Peyer's patch (tissue), 4 donors: ENCODE measurements around the gene EIF2B5. TPM values are rescaled to one million over a fixed set of nuclear protein-coding genes. Genes with fewer than 3 reads are reported as not detected.

Source experiments
- DNase-seq, 3 donors: peaks; one replicate each; pipeline ENCODE4 v3.0.0-alpha.2; 2017 to 2019
- H3K27ac ChIP-seq, 4 donors: fragments of 200-600 bp; sonication (generic); one replicate each; pipeline ENCODE4 v1.5.1; 2016 to 2019
- H3K27me3 ChIP-seq, 2 donors: fragments of 200-600 bp; sonication (generic); one replicate each; pipeline ENCODE4 v1.5.1; 2019
- H3K36me3 ChIP-seq, 3 donors: fragments of 200-600 bp; sonication (generic); one replicate each; pipeline ENCODE4 v1.5.1; 2016 to 2019
- H3K4me1 ChIP-seq, 4 donors: fragments of 200-600 bp; sonication (generic); one replicate each; pipeline ENCODE4 v1.5.1; 2016 to 2019
- H3K4me3 ChIP-seq, 4 donors: fragments of 200-600 bp; sonication (generic); 1 replicate in 3 of 4; 2 replicates in 1 of 4; pipeline ENCODE4 v1.5.1; 2016 to 2019; ENCODE audit warnings: mild to moderate bottlenecking in 1 of 4
- H3K9me3 ChIP-seq, 4 donors: fragments of 200-600 bp; sonication (generic); one replicate each; pipeline ENCODE4 v1.5.1; 2016 to 2019; ENCODE audit warnings: mild to moderate bottlenecking in 1 of 4
- CTCF ChIP-seq, 6 experiments: fragments of 450-650 bp in 4 of 6; fragments of 200-600 bp in 2 of 6; sonication (generic) in 1 of 6; IDR thresholded peaks; one replicate each; pipeline ENCODE4 v1.5.1; 2017 to 2019; ENCODE audit warnings: antibody characterized with exemption in 6 of 6, mild to moderate bottlenecking in 3 of 6, moderate library complexity in 1 of 6
- POLR2A ChIP-seq, 2 donors: fragments of 450-650 bp; IDR thresholded peaks; one replicate each; pipeline ENCODE4 v1.5.1; 2017; ENCODE audit warnings: antibody characterized with exemption in 2 of 2, mild to moderate bottlenecking in 2 of 2, moderate library complexity in 2 of 2
- total RNA-seq, 4 donors: library from RNA; depleted of rRNA; stranded (reverse); fragments of >200 nt; gene quantifications; one replicate each; pipeline ENCODE4 v1.1.0, GENCODE V29; 2016

The EIF2B5 gene
- total RNA-seq, 4 donors from 2014 or later, result 24.7 to 67.7 (median 41.6) TPM

- peak in 1 of 3 donors; percentile 39 for DNase-seq
- no peaks in the 10 kb centered on the region for H3K9me3 ChIP-seq
- peaks cover 0 to 25% (median 5%) of the 10 kb centered on the region in 4 donors for H3K4me1 ChIP-seq
- H3K27ac ChIP-seq, result no peak overlapping the region
- H3K36me3 ChIP-seq, result peaks cover 0 to 82% (median 0%) of the 10 kb centered on the region in 3 donors
- TF ChIP-seq CTCF (IDR thresholded peaks at IDR 0.05) (no peak), POLR2A (IDR thresholded peaks at IDR 0.05) (no peak)
- H3K4me3 ChIP-seq, result no peak overlapping the region
- no peaks in the 10 kb centered on the region for H3K27me3 ChIP-seq
Measured at GRCh38 chr3:184140436-184140835, 5.3 kb downstream of the EIF2B5 start.

- TF ChIP-seq POLR2A (IDR thresholded peaks at IDR 0.05) (no peak), CTCF (IDR thresholded peaks at IDR 0.05) (no peak)
- H3K4me3 ChIP-seq, result no peak overlapping the region
- H3K9me3 ChIP-seq, result no peaks in the 10 kb centered on the region
- no peaks in the 10 kb centered on the region for H3K27me3 ChIP-seq
- H3K27ac ChIP-seq, result no peak overlapping the region
- H3K36me3 ChIP-seq, result peaks cover 0 to 90% (median 0%) of the 10 kb centered on the region in 3 donors
- peaks cover 0 to 20% (median 0%) of the 10 kb centered on the region in 4 donors for H3K4me1 ChIP-seq
- peak in 1 of 3 donors; percentile 14 for DNase-seq
Measured at GRCh38 chr3:184142199-184142598, 7.0 kb downstream of the EIF2B5 start.

- Histone ChIP-seq H3K27ac (no peak overlapping the region), H3K4me1 (peaks cover 0 to 17% (median 0%) of the 10 kb centered on the region in 4 donors), H3K4me3 (no peak overlapping the region), H3K9me3 (no peaks in the 10 kb centered on the region), H3K27me3 (no peaks in the 10 kb centered on the region), H3K36me3 (peaks cover 0 to 80% (median 0%) of the 10 kb centered on the region in 3 donors)
- DNase-seq, result peak in 1 of 3 donors; percentile 9
- TF ChIP-seq POLR2A (IDR thresholded peaks at IDR 0.05), result no peak
Measured at GRCh38 chr3:184143327-184143726, 8.2 kb downstream of the EIF2B5 start.

GRCh38 chr3:184144505-184144904, 9.3 kb downstream of the EIF2B5 start:
- H3K4me1 ChIP-seq, result peaks cover 0 to 17% (median 0%) of the 10 kb centered on the region in 4 donors
- no peak for TF ChIP-seq POLR2A (IDR thresholded peaks at IDR 0.05)
- no peak for TF ChIP-seq CTCF (IDR thresholded peaks at IDR 0.05)
- H3K27ac ChIP-seq, result no peak overlapping the region
- peaks cover 0 to 68% (median 0%) of the 10 kb centered on the region in 3 donors for H3K36me3 ChIP-seq
- DNase-seq, result peak in 1 of 3 donors; percentile 39
- H3K4me3 ChIP-seq, result no peak overlapping the region
- no peaks in the 10 kb centered on the region for H3K9me3 ChIP-seq
- H3K27me3 ChIP-seq, result no peaks in the 10 kb centered on the region

GRCh38 chr3:184145111-184145524, 10.0 kb downstream of the EIF2B5 start:
- Histone ChIP-seq H3K27me3 (no peaks in the 10 kb centered on the region), H3K4me3 (no peak overlapping the region), H3K9me3 (no peaks in the 10 kb centered on the region), H3K4me1 (peaks cover 0 to 17% (median 0%) of the 10 kb centered on the region in 4 donors), H3K36me3 (peaks cover 0 to 62% (median 0%) of the 10 kb centered on the region in 3 donors), H3K27ac (peak overlapping the region in 2 of 4 donors; percentile 9 to 22)
- TF ChIP-seq CTCF (IDR thresholded peaks at IDR 0.05) (peak; percentile 16 to 74 (median 60)), POLR2A (IDR thresholded peaks at IDR 0.05) (no peak)
- peak; percentile 28 to 81 (median 61) for DNase-seq

GRCh38 chr3:184145751-184146270, 10.7 kb downstream of the EIF2B5 start:
- H3K27ac ChIP-seq, result peak overlapping the region in 2 of 4 donors; percentile 9 to 22
- DNase-seq, result no peak
- H3K36me3 ChIP-seq, result peaks cover 0 to 55% (median 0%) of the 10 kb centered on the region in 3 donors

More at GRCh38 chr3:184145751-184146270, 10.7 kb downstream of the EIF2B5 start:
- Histone ChIP-seq H3K9me3 (no peaks in the 10 kb centered on the region), H3K4me3 (no peak overlapping the region), H3K4me1 (peaks cover 0 to 17% (median 0%) of the 10 kb centered on the region in 4 donors), H3K27me3 (no peaks in the 10 kb centered on the region)
- no peak for TF ChIP-seq POLR2A (IDR thresholded peaks at IDR 0.05)
- no peak for TF ChIP-seq CTCF (IDR thresholded peaks at IDR 0.05)
